GM12878 (cell line): Measurements from ENCODE around the gene PPM1A. TPM values are rescaled to one million over a fixed set of nuclear protein-coding genes. Genes with fewer than 3 reads are reported as not detected.
A peak's percentile ranks its signal among the peaks of the same experiment; 100 is the strongest.

Experiments used
- ASH2L ChIP-seq: fragments of 300-600, 200-600 bp; sonication (generic); IDR thresholded peaks from 2 replicates; pipeline ENCODE4 v1.6.1; 2017; ENCODE audit warnings: low read depth, mild to moderate bottlenecking, borderline replicate concordance
- CEBPZ ChIP-seq: fragments of 150-350 bp; IDR thresholded peaks from 2 replicates; pipeline ENCODE4 v1.6.1; 2016; ENCODE audit warnings: low read depth, low read length
- CHD1 ChIP-seq: IDR thresholded peaks from 2 replicates; pipeline ENCODE4 v1.6.1; 2012; ENCODE audit warnings: low read depth, low read length, improper control_type of control experiment
- CREB1 ChIP-seq: IDR thresholded peaks from 2 replicates; pipeline ENCODE4 v1.6.1; 2012; ENCODE audit warnings: low read depth, mild to moderate bottlenecking, inconsistent platforms
- E4F1 ChIP-seq: fragments of 450-650 bp; IDR thresholded peaks from 2 replicates; pipeline ENCODE4 v1.6.1; 2018; ENCODE audit warnings: borderline replicate concordance, mild to moderate bottlenecking; ENCODE audit not compliant: partially characterized antibody
- HCFC1 ChIP-seq: fragments of 150-350 bp; IDR thresholded peaks from 2 replicates; pipeline ENCODE4 v1.6.1; 2014; ENCODE audit warnings: low read length
- LARP7 ChIP-seq: fragments of 450-650 bp; IDR thresholded peaks from 2 replicates; pipeline ENCODE4 v1.6.1; 2017; ENCODE audit warnings: mild to moderate bottlenecking
- NFYB ChIP-seq: IDR thresholded peaks from 2 replicates; pipeline ENCODE4 v1.6.1; 2011; ENCODE audit warnings: low read depth, mild to moderate bottlenecking, low read length, improper control_type of control experiment, moderate library complexity; ENCODE audit not compliant: insufficient read depth
- RCOR1 ChIP-seq: conservative IDR thresholded peaks from 2 replicates; pipeline ENCODE4 v1.6.1; 2012; ENCODE audit warnings: low read depth, low read length, improper control_type of control experiment
- REST ChIP-seq: IDR thresholded peaks from 2 replicates; pipeline ENCODE4 v1.6.1; 2012; ENCODE audit warnings: mild to moderate bottlenecking, low read depth, low read length
- SMAD1 ChIP-seq: fragments of 450-650 bp; IDR thresholded peaks from 2 replicates; pipeline ENCODE4 v1.6.1; 2018; ENCODE audit warnings: mild to moderate bottlenecking, low read depth; ENCODE audit not compliant: partially characterized antibody
- SPI1 ChIP-seq: IDR thresholded peaks from 2 replicates; pipeline ENCODE4 v1.6.1; 2011; ENCODE audit warnings: low read depth, mild to moderate bottlenecking, low read length, moderate library complexity, borderline replicate concordance; ENCODE audit not compliant: insufficient read depth
- SRF ChIP-seq, 2 experiments: IDR thresholded peaks; 2 replicates each; pipeline ENCODE4 v1.6.1; 2011; ENCODE audit warnings: low read depth in 2 of 2, low read length in 2 of 2, mild to moderate bottlenecking in 1 of 2, moderate library complexity in 1 of 2
- SUPT20H ChIP-seq: IDR thresholded peaks from 2 replicates; pipeline ENCODE4 v1.6.1; 2011; ENCODE audit warnings: low read depth, mild to moderate bottlenecking, low read length, moderate library complexity, borderline replicate concordance; ENCODE audit not compliant: control insufficient read depth
- TCF7 ChIP-seq: IDR thresholded peaks from 2 replicates; pipeline ENCODE4 v1.6.1; 2014; ENCODE audit warnings: antibody characterized with exemption, borderline replicate concordance
- ZNF217 ChIP-seq: fragments of 450-650 bp; IDR thresholded peaks from 2 replicates; pipeline ENCODE4 v1.6.1; 2017; ENCODE audit warnings: antibody characterized with exemption, mild to moderate bottlenecking
- ZNF274 ChIP-seq: IDR thresholded peaks from one replicate; pipeline ENCODE4 v1.8.0; 2011; ENCODE audit not compliant: insufficient read length, insufficient read depth
- polyA plus RNA-seq, 11 experiments: library from polyadenylated mRNA; depleted of rRNA in 4 of 11; unstranded in 6 of 11; stranded (reverse) in 5 of 11; fragments of >200 nt; fragmentation: Nextera tagmentation in 4 of 11; fragmentation: Illumina TruSeq in 1 of 11; extraction: Ambion mirVana in 4 of 11; extraction: Trizol in 1 of 11; gene quantifications; 1 replicate in 1 of 11; 2 replicates in 10 of 11; pipeline versions ENCODE4 v1.2.1 to v1.2.3, GENCODE V29; 2011 to 2016; ENCODE audit warnings: inconsistent platforms in 2 of 11, missing spikeins in 2 of 11, low read depth in 1 of 11
- total RNA-seq, 4 experiments: library from RNA; depleted of rRNA in 3 of 4; stranded (reverse); fragments of >200 nt in 3 of 4; fragmentation: Illumina TruSeq in 1 of 4; extraction: Trizol in 1 of 4; gene quantifications; 2 replicates each; pipeline versions ENCODE4 v1.2.1 to v1.2.3, GENCODE V29; 2013 to 2021
- TF ChIP-seq, protein P1 (sequence below): fragments of 450-650 bp; IDR thresholded peaks from 2 replicates; pipeline ENCODE4 v1.6.1; 2016; ENCODE audit warnings: mild to moderate bottlenecking

PPM1A gene
- total and polyA plus RNA-seq, 10 of the 15 experiments (the other 5 are each of a cell fraction or from before 2014, with no cell fraction given), result 16.8 to 124 (median 47.0) TPM

- peak; percentile 12 for TF ChIP-seq E4F1
- TF ChIP-seq ZNF217, result peak; percentile 21; the same call in 1 of the 2 replicates
- TF ChIP-seq, protein P1, sequence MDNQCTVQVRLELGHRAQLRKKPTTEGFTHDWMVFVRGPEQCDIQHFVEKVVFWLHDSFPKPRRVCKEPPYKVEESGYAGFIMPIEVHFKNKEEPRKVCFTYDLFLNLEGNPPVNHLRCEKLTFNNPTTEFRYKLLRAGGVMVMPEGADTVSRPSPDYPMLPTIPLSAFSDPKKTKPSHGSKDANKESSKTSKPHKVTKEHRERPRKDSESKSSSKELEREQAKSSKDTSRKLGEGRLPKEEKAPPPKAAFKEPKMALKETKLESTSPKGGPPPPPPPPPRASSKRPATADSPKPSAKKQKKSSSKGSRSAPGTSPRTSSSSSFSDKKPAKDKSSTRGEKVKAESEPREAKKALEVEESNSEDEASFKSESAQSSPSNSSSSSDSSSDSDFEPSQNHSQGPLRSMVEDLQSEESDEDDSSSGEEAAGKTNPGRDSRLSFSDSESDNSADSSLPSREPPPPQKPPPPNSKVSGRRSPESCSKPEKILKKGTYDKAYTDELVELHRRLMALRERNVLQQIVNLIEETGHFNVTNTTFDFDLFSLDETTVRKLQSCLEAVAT, result peak; percentile 35; the same call in 1 of the 2 replicates
- no peak for TF ChIP-seq LARP7
- no peak for TF ChIP-seq HCFC1
- no peak for TF ChIP-seq REST
- peak; percentile 96 for TF ChIP-seq CHD1
- TF ChIP-seq RCOR1, result no peak
- no peak for TF ChIP-seq NFYB
- no peak for TF ChIP-seq SUPT20H
- peak; percentile 7; the same call in 1 of the 2 replicates for TF ChIP-seq SPI1
- no peak for TF ChIP-seq SRF (IDR thresholded peaks at IDR 0.05; ENCODE audit: low read depth in 2 of 2, low read length in 2 of 2)
- 0 out of 2 replicates have a peak, but pooled peaks have one; percentile 26 for TF ChIP-seq TCF7
- peak; percentile 80 for TF ChIP-seq CREB1
- peak; percentile 83 for TF ChIP-seq SMAD1
- no peak for TF ChIP-seq ASH2L
- TF ChIP-seq ZNF274, result no peak
- TF ChIP-seq CEBPZ, result no peak
Measured at GRCh38 chr14:60212503-60213371, 36.3 kb upstream of the PPM1A start (continued).
